Brain microvascular endothelial cell (primary cell): ENCODE measurements around the gene SSU72.

Experiments used
- DNase-seq: peaks from one replicate; pipeline ENCODE4 v3.0.0-alpha.2; 2020
- H3K27ac ChIP-seq: fragments of 250-450 bp; sonication (Bioruptor Pico); 2 replicates; pipeline ENCODE4 v1.5.1; 2020; ENCODE audit warnings: mild to moderate bottlenecking, moderate library complexity
- H3K27me3 ChIP-seq: fragments of 250-450 bp; sonication (Bioruptor Pico); replicated peaks from 2 replicates; pipeline ENCODE4 v1.5.1; 2020; ENCODE audit warnings: mild to moderate bottlenecking
- H3K36me3 ChIP-seq: fragments of 250-450 bp; sonication (Bioruptor Pico); replicated peaks from 2 replicates; pipeline ENCODE4 v1.5.1; 2020; ENCODE audit warnings: mild to moderate bottlenecking
- H3K4me3 ChIP-seq: 2 replicates; pipeline ENCODE4 v1.5.1; 2011; ENCODE audit warnings: low read depth, mild to moderate bottlenecking, control low read depth, low read length, moderate library complexity
- CTCF ChIP-seq: IDR thresholded peaks from 2 replicates; pipeline ENCODE4 v1.5.1; 2011; ENCODE audit warnings: low read depth, mild to moderate bottlenecking, moderate library complexity, low read length, control low read depth, inconsistent platforms; ENCODE audit errors: missing control alignments
- in situ Hi-C: cut with HindIII; loops from 2 replicates; pipeline ENCODE4 v1.10.0; 2017; ENCODE audit warnings: low sequenced_read_pairs, low pct_ligation_motif_present

Gene SSU72

GRCh38 chr1:1554926-1555915 lies 19.4 kb downstream of the SSU72 start:
- H3K36me3 ChIP-seq = peaks cover 16% of the 10 kb centered on the region
- no peak for TF ChIP-seq CTCF
- H3K27ac ChIP-seq = peak overlapping the region; percentile 33
- peak; percentile 86 for DNase-seq
- H3K4me3 ChIP-seq = no peak overlapping the region
- H3K27me3 ChIP-seq = no peaks in the 10 kb centered on the region
- in situ Hi-C loops = no loop called here

GRCh38 chr1:1554550-1554925 lies 20.1 kb downstream of the SSU72 start:
- no peak for TF ChIP-seq CTCF
- in situ Hi-C loops = no loop called here
- Histone ChIP-seq H3K4me3 (no peak overlapping the region), H3K27ac (peak overlapping the region; percentile 39), H3K36me3 (peaks cover 13% of the 10 kb centered on the region), H3K27me3 (no peaks in the 10 kb centered on the region)
- no peak for DNase-seq

- DNase-seq = no peak
- Histone ChIP-seq H3K27ac (no peak overlapping the region), H3K27me3 (no peaks in the 10 kb centered on the region), H3K36me3 (peaks cover 13% of the 10 kb centered on the region), H3K4me3 (no peak overlapping the region)
- in situ Hi-C loops = no loop called here
- TF ChIP-seq CTCF = no peak
Measured at GRCh38 chr1:1553821-1554494, 20.7 kb downstream of the SSU72 start.

- Histone ChIP-seq H3K4me3 (no peak overlapping the region), H3K36me3 (peaks cover 13% of the 10 kb centered on the region), H3K27me3 (no peaks in the 10 kb centered on the region), H3K27ac (no peak overlapping the region)
- no peak for DNase-seq
- in situ Hi-C loops = no loop called here
- TF ChIP-seq CTCF = no peak
Measured at GRCh38 chr1:1552263-1552639, 22.4 kb downstream of the SSU72 start.

- in situ Hi-C loops = no loop called here
- no peak for DNase-seq
- no peak for TF ChIP-seq CTCF
- Histone ChIP-seq H3K4me3 (no peak overlapping the region), H3K27ac (no peak overlapping the region), H3K27me3 (no peaks in the 10 kb centered on the region), H3K36me3 (peaks cover 9% of the 10 kb centered on the region)
Measured at GRCh38 chr1:1551524-1552262, 23.0 kb downstream of the SSU72 start.
